ENCODE data around the gene CCDC97. TPM values are rescaled to one million over a fixed set of nuclear protein-coding genes. Genes with fewer than 3 reads are reported as not detected.

Gene CCDC97
- total RNA-seq, 1 donor from 2014 or later = 30.4 TPM

DNA sequence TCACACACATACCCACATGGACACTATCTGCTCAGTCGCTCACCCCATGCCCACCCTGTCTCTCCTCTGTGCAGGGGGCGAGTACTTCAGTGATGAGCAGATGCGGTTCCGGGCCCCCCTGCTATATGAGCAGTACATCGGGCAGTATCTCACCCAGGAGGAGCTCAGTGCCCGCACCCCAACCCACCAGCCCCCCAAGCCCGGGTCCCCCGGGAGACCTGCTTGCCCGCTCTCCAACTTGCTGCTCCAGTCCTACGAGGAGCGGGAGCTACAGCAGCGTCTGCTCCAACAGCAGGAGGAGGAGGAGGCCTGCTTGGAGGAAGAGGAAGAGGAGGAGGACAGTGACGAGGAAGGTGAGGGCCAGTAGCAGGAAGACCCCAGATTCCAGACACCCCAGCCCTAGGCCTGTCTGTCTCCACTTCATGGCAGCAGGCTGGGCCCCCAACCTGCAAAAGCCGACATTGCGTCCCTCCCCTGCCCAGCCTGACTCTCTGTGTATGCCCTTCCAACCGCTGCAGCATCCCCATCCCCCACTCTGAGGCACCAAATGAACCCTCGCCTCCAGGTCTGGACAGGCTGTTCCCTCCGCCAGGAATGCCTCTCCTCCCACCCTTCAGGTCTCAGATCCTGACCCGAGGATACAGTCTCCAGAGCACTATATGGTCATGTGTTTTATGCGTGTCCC, 9.7 kb downstream of the CCDC97 start:
- no peaks in the 10 kb centered on the region for H3K9me3 Mint-ChIP-seq
- no peak overlapping the region for H3K4me3 Mint-ChIP-seq
- H3K36me3 Mint-ChIP-seq (ENCODE audit: low read depth) = peaks cover 66% of the 10 kb centered on the region
- H3K27me3 Mint-ChIP-seq = no peaks in the 10 kb centered on the region
- intact Hi-C loops (cut with micrococcal nuclease) = no loop called here
- DNase-seq = no peak
- H3K4me1 Mint-ChIP-seq = peaks cover 18% of the 10 kb centered on the region
- H3K27ac Mint-ChIP-seq = peak overlapping the region; percentile 37

GRCh38 chr19:41320185-41320518, 10.2 kb downstream of the CCDC97 start:
- no peaks in the 10 kb centered on the region for H3K27me3 Mint-ChIP-seq
- peaks cover 69% of the 10 kb centered on the region for H3K36me3 Mint-ChIP-seq (ENCODE audit: low read depth)
- no peak overlapping the region for H3K4me3 Mint-ChIP-seq
- peaks cover 20% of the 10 kb centered on the region for H3K4me1 Mint-ChIP-seq
- H3K27ac Mint-ChIP-seq = peak overlapping the region; percentile 37
- H3K9me3 Mint-ChIP-seq = no peaks in the 10 kb centered on the region
- no peak for DNase-seq
- intact Hi-C loops (cut with micrococcal nuclease) = no loop called here

- H3K27me3 Mint-ChIP-seq = no peaks in the 10 kb centered on the region
- no peak overlapping the region for H3K4me3 Mint-ChIP-seq
- H3K4me1 Mint-ChIP-seq = peaks cover 25% of the 10 kb centered on the region
- intact Hi-C loops (cut with micrococcal nuclease) = no loop called here
- no peaks in the 10 kb centered on the region for H3K9me3 Mint-ChIP-seq
- peak overlapping the region; percentile 51 for H3K27ac Mint-ChIP-seq
- DNase-seq = no peak
- peaks cover 74% of the 10 kb centered on the region for H3K36me3 Mint-ChIP-seq (ENCODE audit: low read depth)
Measured at GRCh38 chr19:41320568-41320967, 10.6 kb downstream of the CCDC97 start.

DNA sequence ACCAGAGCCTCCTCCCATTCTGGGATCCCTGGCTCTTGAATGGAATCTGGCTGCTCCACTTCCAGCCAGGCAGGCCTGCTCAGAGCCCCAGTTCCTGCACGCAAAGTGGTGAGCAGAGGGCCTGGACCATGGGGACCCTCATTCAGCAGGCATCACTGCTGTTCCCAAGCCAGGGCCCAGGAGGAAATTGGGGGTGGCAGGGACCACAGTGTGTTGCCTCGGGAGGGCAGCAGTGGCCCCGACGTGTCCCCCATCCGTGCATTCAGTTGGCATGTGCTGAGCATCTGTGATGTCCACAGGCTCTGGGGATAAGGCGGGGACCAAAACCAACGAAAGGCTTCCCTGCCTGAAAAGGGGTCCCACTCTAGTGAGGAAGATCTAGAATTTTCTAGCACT, 11.2 kb downstream of the CCDC97 start:
- H3K36me3 Mint-ChIP-seq (ENCODE audit: low read depth) = peaks cover 72% of the 10 kb centered on the region
- peak overlapping the region; percentile 45 for H3K27ac Mint-ChIP-seq
- H3K9me3 Mint-ChIP-seq = no peaks in the 10 kb centered on the region
- DNase-seq = no peak
- H3K27me3 Mint-ChIP-seq = no peaks in the 10 kb centered on the region
- intact Hi-C loops (cut with micrococcal nuclease) = no loop called here
- no peak overlapping the region for H3K4me3 Mint-ChIP-seq
- peaks cover 27% of the 10 kb centered on the region for H3K4me1 Mint-ChIP-seq

DNA sequence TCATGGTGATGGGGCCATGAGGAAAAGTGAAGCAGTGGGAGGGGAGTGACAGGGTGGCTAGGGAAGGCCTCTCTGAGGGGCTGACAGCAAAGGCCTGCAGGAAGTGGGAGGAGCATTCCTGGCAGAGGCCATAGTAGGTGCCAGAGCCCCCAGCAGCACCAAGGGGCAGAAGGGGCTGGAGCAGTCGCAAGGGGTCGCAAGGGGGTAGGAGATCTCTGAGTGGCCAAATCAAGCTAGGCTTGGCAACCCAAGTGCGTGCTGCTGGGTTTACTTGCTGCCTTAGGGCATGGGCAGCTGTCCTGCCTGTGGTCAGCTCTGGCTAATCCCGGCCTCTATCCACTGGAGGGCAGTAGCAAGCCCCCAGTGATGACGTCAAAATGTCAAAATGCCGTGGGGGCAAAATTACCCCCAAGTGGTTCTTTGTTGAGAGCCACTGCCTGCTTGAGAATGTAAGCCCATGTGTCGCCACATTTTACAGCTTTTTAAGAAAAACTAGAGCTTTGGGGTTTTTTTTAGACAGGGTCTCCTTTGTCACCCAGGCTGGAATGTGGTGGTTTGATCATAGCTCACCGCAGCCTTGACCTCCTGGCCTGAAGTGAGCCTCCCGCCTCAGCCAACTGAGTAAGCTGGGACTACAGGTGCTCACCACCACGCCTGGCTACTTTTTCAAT, 11.8 kb downstream of the CCDC97 start:
- H3K4me3 Mint-ChIP-seq = no peak overlapping the region
- H3K9me3 Mint-ChIP-seq = no peaks in the 10 kb centered on the region
- peaks cover 33% of the 10 kb centered on the region for H3K4me1 Mint-ChIP-seq
- DNase-seq = no peak
- intact Hi-C loops (cut with micrococcal nuclease) = no loop called here
- H3K27me3 Mint-ChIP-seq = no peaks in the 10 kb centered on the region
- peaks cover 71% of the 10 kb centered on the region for H3K36me3 Mint-ChIP-seq (ENCODE audit: low read depth)
- peak overlapping the region; percentile 45 for H3K27ac Mint-ChIP-seq

GRCh38 chr19:41322451-41322850, 12.5 kb downstream of the CCDC97 start:
- Mint-ChIP-seq H3K36me3 (ENCODE audit: low read depth) (peaks cover 69% of the 10 kb centered on the region), H3K4me3 (no peak overlapping the region), H3K9me3 (no peaks in the 10 kb centered on the region), H3K27ac (peak overlapping the region; percentile 84), H3K27me3 (no peaks in the 10 kb centered on the region), H3K4me1 (peaks cover 38% of the 10 kb centered on the region)
- DNase-seq = no peak
- intact Hi-C loops (cut with micrococcal nuclease) = no loop called here

GRCh38 chr19:41323023-41323422, 13.1 kb downstream of the CCDC97 start:
- Mint-ChIP-seq H3K36me3 (ENCODE audit: low read depth) (peaks cover 66% of the 10 kb centered on the region), H3K27me3 (no peaks in the 10 kb centered on the region), H3K4me3 (peak overlapping the region; percentile 15), H3K27ac (peak overlapping the region; percentile 84), H3K4me1 (peaks cover 40% of the 10 kb centered on the region), H3K9me3 (no peaks in the 10 kb centered on the region)
- DNase-seq = no peak
- intact Hi-C loops (cut with micrococcal nuclease) = no loop called here

DNA sequence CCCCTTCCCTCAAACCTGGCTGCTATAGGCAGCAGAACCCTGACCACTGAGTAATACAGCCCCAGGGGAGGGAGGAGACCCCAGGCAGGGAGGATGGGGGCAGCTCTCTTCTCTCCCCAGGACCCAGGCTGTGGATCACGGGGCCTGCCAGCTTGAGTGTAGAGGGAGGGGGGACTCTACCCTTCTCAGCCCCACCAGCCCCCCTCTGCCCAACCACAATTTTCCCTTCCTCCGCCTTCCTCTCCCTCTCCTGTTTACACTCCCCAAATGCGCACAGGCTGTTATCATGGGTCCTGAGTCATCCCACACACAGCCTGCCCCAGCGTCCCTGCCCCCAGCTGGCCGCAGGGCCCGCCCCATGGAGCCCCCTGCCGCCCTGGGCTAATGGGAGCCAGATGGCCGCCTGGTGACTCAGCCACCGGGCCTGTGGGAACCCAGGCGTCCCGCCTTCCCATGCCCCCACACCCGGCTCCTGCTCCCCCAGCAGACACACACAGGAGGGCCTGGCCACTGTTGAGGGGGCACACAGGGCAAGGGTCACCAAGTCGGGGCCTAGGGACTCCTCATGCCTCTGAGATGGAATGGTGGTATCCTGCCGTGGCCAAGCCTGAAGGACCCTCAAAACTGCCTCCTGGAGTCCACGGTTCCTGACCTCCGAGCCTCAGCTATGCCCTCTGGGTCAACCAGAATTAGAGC, 13.6 kb downstream of the CCDC97 start:
- Mint-ChIP-seq H3K9me3 (no peaks in the 10 kb centered on the region), H3K4me1 (peaks cover 45% of the 10 kb centered on the region), H3K27me3 (no peaks in the 10 kb centered on the region), H3K27ac (peak overlapping the region; percentile 84), H3K4me3 (peak overlapping the region; percentile 15), H3K36me3 (ENCODE audit: low read depth) (peaks cover 66% of the 10 kb centered on the region)
- intact Hi-C loops (cut with micrococcal nuclease) = no loop called here
- DNase-seq = no peak

- Mint-ChIP-seq H3K27me3 (no peaks in the 10 kb centered on the region), H3K27ac (peak overlapping the region; percentile 81), H3K4me3 (no peak overlapping the region), H3K9me3 (no peaks in the 10 kb centered on the region), H3K4me1 (peaks cover 52% of the 10 kb centered on the region), H3K36me3 (ENCODE audit: low read depth) (peaks cover 67% of the 10 kb centered on the region)
- intact Hi-C loops (cut with micrococcal nuclease) = no loop called here
- DNase-seq = no peak
Measured at GRCh38 chr19:41324231-41324702, 14.3 kb downstream of the CCDC97 start.

- intact Hi-C loops (cut with micrococcal nuclease) = no loop called here
- H3K4me3 Mint-ChIP-seq = peak overlapping the region; percentile 7
- H3K36me3 Mint-ChIP-seq (ENCODE audit: low read depth) = peaks cover 59% of the 10 kb centered on the region
- H3K27me3 Mint-ChIP-seq = no peaks in the 10 kb centered on the region
- H3K9me3 Mint-ChIP-seq = no peaks in the 10 kb centered on the region
- no peak for DNase-seq
- peak overlapping the region; percentile 81 for H3K27ac Mint-ChIP-seq
- H3K4me1 Mint-ChIP-seq = peaks cover 52% of the 10 kb centered on the region
Measured at GRCh38 chr19:41324921-41325639, 15.1 kb downstream of the CCDC97 start.

DNA sequence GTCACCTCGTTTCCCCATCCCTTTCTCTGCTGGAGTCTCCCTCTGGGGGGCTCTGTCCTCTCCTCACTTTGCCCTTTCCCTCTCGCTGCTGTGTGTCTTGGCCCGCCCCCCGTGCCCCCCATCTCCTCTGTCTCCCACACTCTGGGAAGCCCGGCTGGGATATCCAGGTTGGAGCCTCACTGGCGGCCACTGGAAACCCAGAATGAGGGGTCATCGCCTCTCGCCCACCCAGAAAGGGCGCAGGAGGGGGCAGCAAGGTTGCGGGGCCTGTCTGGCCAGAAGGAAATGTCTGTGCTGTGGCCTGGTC, 15.6 kb downstream of the CCDC97 start:
- no peaks in the 10 kb centered on the region for H3K27me3 Mint-ChIP-seq
- intact Hi-C loops (cut with micrococcal nuclease) = no loop called here
- peaks cover 54% of the 10 kb centered on the region for H3K4me1 Mint-ChIP-seq
- H3K27ac Mint-ChIP-seq = peak overlapping the region; percentile 81
- peaks cover 61% of the 10 kb centered on the region for H3K36me3 Mint-ChIP-seq (ENCODE audit: low read depth)
- DNase-seq = no peak
- H3K4me3 Mint-ChIP-seq = no peak overlapping the region
- H3K9me3 Mint-ChIP-seq = no peaks in the 10 kb centered on the region

DNA sequence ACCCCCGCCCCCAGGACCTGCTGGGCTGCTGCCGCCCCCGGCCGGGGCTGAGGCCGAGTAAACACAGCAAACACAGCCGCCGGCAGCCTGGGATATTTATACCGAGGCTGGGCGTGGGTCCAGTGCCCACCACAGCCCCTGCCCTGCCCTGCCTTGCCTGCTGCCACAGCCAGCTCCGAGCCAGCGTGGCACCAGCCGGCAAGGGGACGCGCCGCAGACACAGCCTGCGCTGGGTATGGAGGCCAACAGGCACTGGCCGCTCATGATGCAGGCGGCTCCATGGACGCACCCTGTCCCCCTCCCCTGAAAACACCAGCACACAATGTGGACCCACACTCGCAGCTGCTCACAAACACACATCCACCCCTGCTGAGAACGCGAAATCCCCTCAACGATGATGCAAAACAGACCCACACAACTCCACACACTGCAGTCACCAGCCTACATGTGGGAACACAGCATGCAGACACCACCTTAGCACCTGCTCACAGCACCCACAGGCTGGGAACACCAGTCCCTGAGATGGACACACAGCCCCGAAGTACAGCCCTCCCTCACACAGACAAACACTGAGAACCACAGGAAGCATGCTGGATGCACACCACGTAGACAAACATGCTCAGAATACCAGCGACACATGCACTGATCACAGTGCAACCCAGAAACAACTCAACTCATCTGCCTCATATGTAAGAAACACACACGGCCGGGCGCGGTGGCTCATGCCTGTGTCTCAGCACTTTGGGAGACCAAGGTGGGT, 16.2 kb downstream of the CCDC97 start:
- no peaks in the 10 kb centered on the region for H3K9me3 Mint-ChIP-seq
- H3K27me3 Mint-ChIP-seq = no peaks in the 10 kb centered on the region
- H3K4me3 Mint-ChIP-seq = peak overlapping the region; percentile 79
- H3K27ac Mint-ChIP-seq = peak overlapping the region; percentile 84
- H3K36me3 Mint-ChIP-seq (ENCODE audit: low read depth) = peaks cover 61% of the 10 kb centered on the region
- peaks cover 53% of the 10 kb centered on the region for H3K4me1 Mint-ChIP-seq
- DNase-seq = peak; percentile 70
- intact Hi-C loops (cut with micrococcal nuclease) = no loop called here

DNA sequence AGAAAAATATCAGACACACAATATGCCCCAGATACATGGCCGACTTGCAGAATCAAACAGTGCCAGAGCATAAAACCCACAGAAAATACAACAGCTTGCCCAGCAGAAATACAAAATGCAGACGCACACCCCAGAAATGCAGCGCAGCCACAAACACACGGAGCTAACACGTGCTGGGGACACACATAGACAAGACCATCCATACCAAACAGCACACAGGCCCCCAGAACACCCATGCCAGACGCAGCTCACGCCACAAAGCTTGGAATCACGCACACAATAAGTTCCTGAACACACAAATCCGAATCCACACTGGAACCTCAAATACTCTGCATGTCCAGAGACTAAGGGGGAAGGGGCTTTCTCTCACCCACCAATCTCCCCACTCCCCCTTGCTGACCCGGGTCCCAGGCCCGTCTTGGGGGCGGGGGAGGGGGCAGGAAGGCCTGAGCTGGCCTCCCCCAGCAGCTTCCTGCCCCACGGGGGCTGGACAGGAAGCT, 17.2 kb downstream of the CCDC97 start:
- DNase-seq = no peak
- H3K36me3 Mint-ChIP-seq (ENCODE audit: low read depth) = peaks cover 67% of the 10 kb centered on the region
- intact Hi-C loops (cut with micrococcal nuclease) = loop anchor here (1.0 kb wide), 1 partner anchor 17 kb away; the partner anchor contains the start of gene CCDC97
- H3K9me3 Mint-ChIP-seq = no peaks in the 10 kb centered on the region
- H3K27me3 Mint-ChIP-seq = no peaks in the 10 kb centered on the region
- H3K4me1 Mint-ChIP-seq = peaks cover 60% of the 10 kb centered on the region
- H3K27ac Mint-ChIP-seq = peak overlapping the region; percentile 84
- peak overlapping the region; percentile 79 for H3K4me3 Mint-ChIP-seq

Data from activated CD4-positive, alpha-beta T cell treated with anti-CD3 and anti-CD28 coated beads, Interleukin-2, amount 10 ng/mL, durations not matched to agents 24 days and 14 days (primary cell).